CD14-positive monocyte (primary cell): Measurements from ENCODE around the gene ATP1A2. TPM values are rescaled to one million over a fixed set of nuclear protein-coding genes. Genes with fewer than 3 reads are reported as not detected.

Experiments
- DNase-seq, 3 donors: peaks; one replicate each; pipeline ENCODE4 v3.0.0-alpha.2; 2011 to 2022
- H2AFZ ChIP-seq: 2 replicates; pipeline ENCODE4 v1.6.0; 2012; ENCODE audit warnings: mild to moderate bottlenecking, low read depth, low read length, inconsistent platforms; ENCODE audit not compliant: insufficient read depth, poor library complexity, severe bottlenecking
- H3K27ac ChIP-seq, 2 donors: 1 replicate in 1 of 2; 2 replicates in 1 of 2; pipeline ENCODE4 v1.5.1; 2012 to 2013; ENCODE audit warnings: low read length in 2 of 2, control low read depth in 1 of 2, inconsistent platforms in 1 of 2, low read depth in 1 of 2, mild to moderate bottlenecking in 1 of 2
- H3K27me3 ChIP-seq, 2 donors: one replicate each; pipeline versions ENCODE4 v1.6.0 to v1.6.1; 2011 to 2013; ENCODE audit warnings: low read length in 2 of 2; ENCODE audit not compliant: control insufficient read depth in 2 of 2, insufficient read depth in 2 of 2
- H3K36me3 ChIP-seq, 2 donors: replicated peaks in 1 of 2; 1 replicate in 1 of 2; 2 replicates in 1 of 2; pipeline versions ENCODE4 v1.5.1 to v1.6.1; 2012 to 2013; ENCODE audit warnings: low read length in 2 of 2, control low read depth in 1 of 2, inconsistent platforms in 1 of 2, mild to moderate bottlenecking in 1 of 2; ENCODE audit not compliant: insufficient read depth in 2 of 2, control insufficient read depth in 1 of 2
- H3K4me1 ChIP-seq, 2 donors: 1 replicate in 1 of 2; 2 replicates in 1 of 2; pipeline versions ENCODE4 v1.5.1 to v1.6.1; 2012 to 2013; ENCODE audit warnings: low read length in 2 of 2, control low read depth in 1 of 2, inconsistent platforms in 1 of 2, mild to moderate bottlenecking in 1 of 2, moderate library complexity in 1 of 2; ENCODE audit not compliant: insufficient read depth in 2 of 2, control insufficient read depth in 1 of 2
- H3K4me2 ChIP-seq: replicated peaks from 2 replicates; pipeline ENCODE3; 2012; ENCODE audit warnings: low read length, moderate library complexity, mild to moderate bottlenecking; ENCODE audit not compliant: poor library complexity, severe bottlenecking; ENCODE audit errors: extremely low read depth
- H3K4me3 ChIP-seq, 3 experiments: fragments of 200-600 bp in 1 of 3; sonication (generic) in 1 of 3; replicated peaks in 1 of 3; 1 replicate in 2 of 3; 2 replicates in 1 of 3; pipeline ENCODE4 v1.5.1; 2011 to 2013; ENCODE audit warnings: low read length in 3 of 3, mild to moderate bottlenecking in 3 of 3, control low read depth in 2 of 3, low read depth in 2 of 3, inconsistent platforms in 1 of 3, moderate library complexity in 1 of 3
- H3K79me2 ChIP-seq: 2 replicates; pipeline ENCODE4 v1.6.0; 2012; ENCODE audit warnings: mild to moderate bottlenecking, control low read depth, inconsistent platforms, low read length, moderate library complexity; ENCODE audit not compliant: insufficient read depth
- H3K9ac ChIP-seq: 2 replicates; pipeline ENCODE4 v1.6.0; 2017; ENCODE audit warnings: low read length, mild to moderate bottlenecking; ENCODE audit not compliant: insufficient read depth, poor library complexity, severe bottlenecking
- H3K9me3 ChIP-seq, 2 donors: replicated peaks in 1 of 2; 1 replicate in 1 of 2; 2 replicates in 1 of 2; pipeline versions ENCODE4 v1.5.1 to v1.6.1; 2012 to 2013; ENCODE audit warnings: low read length in 2 of 2, control low read depth in 1 of 2; ENCODE audit not compliant: control insufficient read depth in 1 of 2, insufficient read depth in 1 of 2
- H4K20me1 ChIP-seq: 2 replicates; pipeline ENCODE4 v1.6.0; 2012; ENCODE audit warnings: mild to moderate bottlenecking, low read length, control low read depth, moderate library complexity; ENCODE audit not compliant: insufficient read depth
- H3K27ac Mint-ChIP-seq, 7 donors: one replicate each; pipeline ENCODE4 v1.8.0; 2020; ENCODE audit warnings: mild to moderate bottlenecking in 7 of 7, mixed read lengths in 7 of 7, moderate library complexity in 6 of 7, inconsistent platforms in 2 of 7
- H3K27me3 Mint-ChIP-seq, 3 donors: one replicate each; pipeline ENCODE4 v1.8.0; 2021 to 2022; ENCODE audit warnings: low read depth in 3 of 3, mild to moderate bottlenecking in 3 of 3, mixed read lengths in 3 of 3, moderate library complexity in 3 of 3, inconsistent platforms in 1 of 3
- H3K36me3 Mint-ChIP-seq, 2 donors: one replicate each; pipeline ENCODE4 v1.8.0; 2020; ENCODE audit warnings: mixed read lengths in 2 of 2, inconsistent platforms in 1 of 2, mild to moderate bottlenecking in 1 of 2
- H3K4me1 Mint-ChIP-seq: one replicate; pipeline ENCODE4 v1.8.0; 2020; ENCODE audit warnings: mild to moderate bottlenecking, mixed read lengths
- H3K4me3 Mint-ChIP-seq, 2 donors: one replicate each; pipeline ENCODE4 v1.8.0; 2020; ENCODE audit warnings: mild to moderate bottlenecking in 2 of 2, mixed read lengths in 2 of 2, moderate library complexity in 1 of 2
- H3K9me3 Mint-ChIP-seq, 7 donors: one replicate each; pipeline ENCODE4 v1.8.0; 2020 to 2022; ENCODE audit warnings: mixed read lengths in 7 of 7, mild to moderate bottlenecking in 6 of 7, moderate library complexity in 6 of 7, inconsistent platforms in 2 of 7
- WGBS: methylation state at CpG from one replicate; pipeline ENCODE4 v1.1.5; 2013; ENCODE audit warnings: missing lambda C conversion rate; ENCODE audit not compliant: insufficient coverage; 5-methylcytosine and 5-hydroxymethylcytosine counted together
- intact Hi-C, 2 donors: fragments of 100-400 bp; cut with micrococcal nuclease; formaldehyde crosslinking; loops; one replicate each; pipeline versions ENCODE4 v1.15.0 to v1.15.1; 2023
- polyA plus RNA-seq, 3 donors: library from polyadenylated mRNA; depleted of rRNA in 1 of 3; unstranded in 2 of 3; stranded (reverse) in 1 of 3; fragments of 300-500 nt in 2 of 3; fragments of >200 nt in 1 of 3; fragmentation: Illumina TruSeq in 2 of 3; gene quantifications; 1 replicate in 2 of 3; 2 replicates in 1 of 3; pipeline ENCODE4 v1.2.3, GENCODE V29; 2012 to 2021
- TF ChIP-seq, protein P1 (sequence below): fragments of 200-600 bp; IDR thresholded peaks from one replicate; pipeline ENCODE4 v1.8.0; 2022; ENCODE audit warnings: antibody characterized with exemption, mild to moderate bottlenecking

The ATP1A2 gene
- polyA plus RNA-seq, 3 donors: 0.03 TPM; not detected in 2

DNA sequence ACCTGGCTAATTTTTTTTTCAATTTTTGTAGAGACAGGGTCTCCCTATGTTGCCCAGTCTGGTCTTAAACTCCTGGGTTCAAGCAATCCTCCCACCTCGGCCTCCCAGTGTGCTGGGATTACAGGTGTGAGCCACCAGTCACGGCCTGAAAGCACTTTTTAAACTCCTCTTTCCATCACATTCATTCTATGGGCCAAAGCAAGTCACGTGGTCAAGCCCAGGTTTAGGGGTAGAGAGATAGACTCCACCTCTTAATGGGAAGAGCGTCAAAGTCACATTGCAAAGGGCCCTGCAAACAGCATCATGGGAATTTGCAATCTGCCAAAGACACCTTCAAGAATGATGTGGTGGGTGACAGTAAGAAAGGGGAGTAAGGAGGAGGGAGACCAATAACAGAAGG, 43.0 kb downstream of the ATP1A2 start:
- no peaks in the 10 kb centered on the region for H3K9me3 Mint-ChIP-seq

GRCh38 chr1:160159846-160160245, 44.3 kb downstream of the ATP1A2 start:
- Mint-ChIP-seq H3K4me1 (peaks cover 30% of the 10 kb centered on the region), H3K36me3 (no peaks in the 10 kb centered on the region), H3K9me3 (no peaks in the 10 kb centered on the region), H3K27me3 (peaks cover 0 to 4% (median 3%) of the 10 kb centered on the region in 3 donors), H3K27ac (no peak overlapping the region), H3K4me3 (no peak overlapping the region)
- no peak overlapping the region for H3K4me3 ChIP-seq
- no peak overlapping the region for H2AFZ ChIP-seq
- H4K20me1 ChIP-seq: no peaks in the 10 kb centered on the region
- H3K27ac ChIP-seq: no peak overlapping the region
- peaks cover 35 to 43% of the 10 kb centered on the region in 2 donors for H3K4me1 ChIP-seq
- no peak overlapping the region for H3K9ac ChIP-seq
- H3K79me2 ChIP-seq: no peaks in the 10 kb centered on the region
- no peak overlapping the region for H3K4me2 ChIP-seq
- no peaks in the 10 kb centered on the region for H3K36me3 ChIP-seq
- TF ChIP-seq, protein P1, sequence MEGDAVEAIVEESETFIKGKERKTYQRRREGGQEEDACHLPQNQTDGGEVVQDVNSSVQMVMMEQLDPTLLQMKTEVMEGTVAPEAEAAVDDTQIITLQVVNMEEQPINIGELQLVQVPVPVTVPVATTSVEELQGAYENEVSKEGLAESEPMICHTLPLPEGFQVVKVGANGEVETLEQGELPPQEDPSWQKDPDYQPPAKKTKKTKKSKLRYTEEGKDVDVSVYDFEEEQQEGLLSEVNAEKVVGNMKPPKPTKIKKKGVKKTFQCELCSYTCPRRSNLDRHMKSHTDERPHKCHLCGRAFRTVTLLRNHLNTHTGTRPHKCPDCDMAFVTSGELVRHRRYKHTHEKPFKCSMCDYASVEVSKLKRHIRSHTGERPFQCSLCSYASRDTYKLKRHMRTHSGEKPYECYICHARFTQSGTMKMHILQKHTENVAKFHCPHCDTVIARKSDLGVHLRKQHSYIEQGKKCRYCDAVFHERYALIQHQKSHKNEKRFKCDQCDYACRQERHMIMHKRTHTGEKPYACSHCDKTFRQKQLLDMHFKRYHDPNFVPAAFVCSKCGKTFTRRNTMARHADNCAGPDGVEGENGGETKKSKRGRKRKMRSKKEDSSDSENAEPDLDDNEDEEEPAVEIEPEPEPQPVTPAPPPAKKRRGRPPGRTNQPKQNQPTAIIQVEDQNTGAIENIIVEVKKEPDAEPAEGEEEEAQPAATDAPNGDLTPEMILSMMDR: no peak
- no peaks in the 10 kb centered on the region for H3K27me3 ChIP-seq
- H3K9me3 ChIP-seq: no peaks in the 10 kb centered on the region
- intact Hi-C loops: no loop called here
- no peak for DNase-seq

More for the DNA sequence above, 43.0 kb downstream of the ATP1A2 start:
- Histone ChIP-seq H3K36me3 (no peaks in the 10 kb centered on the region), H3K4me2 (no peak overlapping the region), H3K9ac (no peak overlapping the region), H4K20me1 (no peaks in the 10 kb centered on the region), H3K27ac (no peak overlapping the region), H3K27me3 (no peaks in the 10 kb centered on the region), H3K79me2 (no peaks in the 10 kb centered on the region), H2AFZ (no peak overlapping the region), H3K4me1 (peaks cover 35 to 36% of the 10 kb centered on the region in 2 donors), H3K4me3 (no peak overlapping the region), H3K9me3 (no peaks in the 10 kb centered on the region)
- no peak overlapping the region for H3K27ac Mint-ChIP-seq
- intact Hi-C loops: no loop called here
- H3K4me1 Mint-ChIP-seq: peaks cover 32% of the 10 kb centered on the region
- DNase-seq: no peak
- H3K4me3 Mint-ChIP-seq: no peak overlapping the region
- WGBS: no CpG with 5 or more reads among the region's 4 CpGs
- H3K27me3 Mint-ChIP-seq: peaks cover 0 to 6% (median 1%) of the 10 kb centered on the region in 3 donors
- TF ChIP-seq, protein P1: no peak
- H3K36me3 Mint-ChIP-seq: no peaks in the 10 kb centered on the region
